Measurements from ENCODE around the gene SCUBE3. TPM values are rescaled to one million over a fixed set of nuclear protein-coding genes. Genes with fewer than 3 reads are reported as not detected.

SCUBE3 gene
- total RNA-seq, 1 experiment from 2014 or later, result 0.05 TPM

- no peak for TF ChIP-seq EGR1 (IDR thresholded peaks at IDR 0.05; ENCODE audit: low read depth)
- TF ChIP-seq EZH2 (IDR thresholded peaks at IDR 0.05), result no peak
- no peak for TF ChIP-seq ZFX (IDR thresholded peaks at IDR 0.05)
These were observed 45.3 kb upstream of the SCUBE3 start (continued) for GRCh38 chr6:35168461-35168861.

DNA sequence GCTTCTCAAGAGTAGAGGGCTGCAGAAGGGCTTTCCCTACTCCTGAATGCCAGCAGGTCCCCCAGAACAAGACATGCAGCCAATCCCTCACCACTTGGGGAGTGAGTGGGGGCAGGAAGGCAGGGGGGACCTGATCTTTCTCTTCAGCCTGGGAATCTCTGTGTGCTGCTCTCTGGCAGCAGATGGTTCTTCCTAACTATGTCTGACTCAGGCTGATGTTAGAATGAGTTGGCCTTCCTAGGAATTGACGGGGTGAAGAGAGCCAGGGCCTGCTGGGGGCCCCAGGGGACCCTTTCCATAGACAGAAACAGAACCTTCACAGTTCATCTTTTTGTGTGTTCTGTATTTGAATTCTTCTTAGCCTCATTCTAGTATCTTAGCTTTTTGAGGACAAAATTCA lies 43.6 kb upstream of the SCUBE3 start:
- intact Hi-C loops (cut with micrococcal nuclease), result no loop called here
- Histone ChIP-seq H3K9me3 (ENCODE audit: control insufficient read depth in 1 of 2, insufficient read depth in 1 of 2, low read depth in 1 of 2, low read length in 2 of 2) (no peaks in the 10 kb centered on the region), H3K4me3 (replicated peaks in 1 of 2; ENCODE audit: low read depth in 1 of 2, low read length in 2 of 2) (no peak overlapping the region), H3K4me2 (ENCODE audit: low read length) (no peak overlapping the region), H3K9me2 (ENCODE audit: insufficient read depth) (no peaks in the 10 kb centered on the region), H3K36me3 (ENCODE audit: control insufficient read depth in 1 of 2, insufficient read depth in 2 of 2, low read length in 2 of 2) (no peaks in the 10 kb centered on the region), H2AFZ (ENCODE audit: low read depth, low read length, poor library complexity, severe bottlenecking) (no peak overlapping the region), H3K4me1 (ENCODE audit: control insufficient read depth in 1 of 2, insufficient read depth in 2 of 2, low read length in 2 of 2) (peaks cover 0 to 6% of the 10 kb centered on the region in 2 experiments; a peak in 2 of 4 replicates), H4K20me1 (ENCODE audit: insufficient read depth) (no peaks in the 10 kb centered on the region), H3K27ac (ENCODE audit: low read depth, low read length) (no peak overlapping the region), H3K79me2 (ENCODE audit: insufficient read depth, low read length) (no peaks in the 10 kb centered on the region), H3K9ac (ENCODE audit: low read length) (no peak overlapping the region), H3K27me3 (ENCODE audit: insufficient read depth, low read length) (no peaks in the 10 kb centered on the region)
- ATAC-seq (no peak), DNase-seq (ENCODE audit: low read depth, low spot score) (no peak)
- ChIA-PET RAD21 (ENCODE audit: low non-redundant PET in 1 of 2, low total read pairs in 2 of 2, uncharacterized antibody in 2 of 2, unreplicated experiment in 2 of 2) (no interaction called here), POLR2A (no interaction called here), CTCF (no interaction called here)
- no peak for TF ChIP-seq ELF1 (IDR thresholded peaks at IDR 0.05; ENCODE audit: borderline replicate concordance, low read depth)
- TF ChIP-seq POLR2A (IDR thresholded peaks at IDR 0.05; ENCODE audit: borderline replicate concordance, extremely low read depth, insufficient read depth, insufficient read length), result no peak
- no peak for TF ChIP-seq TCF7L2 (IDR thresholded peaks at IDR 0.05; ENCODE audit: borderline replicate concordance, extremely low read depth, insufficient read depth, insufficient read length)
- BruUV-seq (replicated peaks), result no TSS peak

- ChIA-PET CTCF (no interaction called here), POLR2A (no interaction called here), RAD21 (ENCODE audit: low non-redundant PET in 1 of 2, low total read pairs in 2 of 2, uncharacterized antibody in 2 of 2, unreplicated experiment in 2 of 2) (no interaction called here)
- no peak overlapping the region for H2AFZ ChIP-seq (ENCODE audit: low read depth, low read length, poor library complexity, severe bottlenecking)
- no TSS peak for BruUV-seq (replicated peaks)
- no peaks in the 10 kb centered on the region for H3K9me2 ChIP-seq (ENCODE audit: insufficient read depth)
- no peak for TF ChIP-seq REST (IDR thresholded peaks at IDR 0.05; ENCODE audit: low read depth)
- no peak for TF ChIP-seq RAD21 (IDR thresholded peaks at IDR 0.05; ENCODE audit: low read depth)
- TF ChIP-seq POLR2A (IDR thresholded peaks at IDR 0.05; ENCODE audit: borderline replicate concordance, extremely low read depth, insufficient read depth, insufficient read length), result no peak
- no peak for TF ChIP-seq EZH2 (IDR thresholded peaks at IDR 0.05)
- H3K9ac ChIP-seq (ENCODE audit: low read length), result no peak overlapping the region
- no peaks in the 10 kb centered on the region for H3K9me3 ChIP-seq (ENCODE audit: control insufficient read depth in 1 of 2, insufficient read depth in 1 of 2, low read depth in 1 of 2, low read length in 2 of 2)
- ATAC-seq, result no peak
- no peak overlapping the region for H3K4me2 ChIP-seq (ENCODE audit: low read length)
- no peaks in the 10 kb centered on the region for H3K27me3 ChIP-seq (ENCODE audit: insufficient read depth, low read length)
- no peaks in the 10 kb centered on the region for H4K20me1 ChIP-seq (ENCODE audit: insufficient read depth)
- no peaks in the 10 kb centered on the region for H3K36me3 ChIP-seq (ENCODE audit: control insufficient read depth in 1 of 2, insufficient read depth in 2 of 2, low read length in 2 of 2)
- H3K4me1 ChIP-seq (ENCODE audit: control insufficient read depth in 1 of 2, insufficient read depth in 2 of 2, low read length in 2 of 2), result peaks cover 0 to 6% of the 10 kb centered on the region in 2 experiments; a peak in 2 of 4 replicates
- no peak for DNase-seq (ENCODE audit: low read depth, low spot score)
- H3K79me2 ChIP-seq (ENCODE audit: insufficient read depth, low read length), result no peaks in the 10 kb centered on the region
- intact Hi-C loops (cut with micrococcal nuclease), result no loop called here
- no peak overlapping the region for H3K27ac ChIP-seq (ENCODE audit: low read depth, low read length)
- no peak overlapping the region for H3K4me3 ChIP-seq (replicated peaks in 1 of 2; ENCODE audit: low read depth in 1 of 2, low read length in 2 of 2)
These were observed 42.9 kb upstream of the SCUBE3 start for GRCh38 chr6:35170891-35171290.

Measured in HCT116 (cell line).